GM12891 (cell line): ENCODE data around the gene DLX6.

Source experiments
- POLR2A ChIP-seq: IDR thresholded peaks from 2 replicates; pipeline ENCODE4 v1.6.1; 2011; ENCODE audit warnings: low read depth, low read length, control low read depth
- POLR2AphosphoS5 ChIP-seq: IDR thresholded peaks from 2 replicates; pipeline ENCODE4 v1.6.1; 2011; ENCODE audit warnings: low read depth, low read length, control low read depth

DNA sequence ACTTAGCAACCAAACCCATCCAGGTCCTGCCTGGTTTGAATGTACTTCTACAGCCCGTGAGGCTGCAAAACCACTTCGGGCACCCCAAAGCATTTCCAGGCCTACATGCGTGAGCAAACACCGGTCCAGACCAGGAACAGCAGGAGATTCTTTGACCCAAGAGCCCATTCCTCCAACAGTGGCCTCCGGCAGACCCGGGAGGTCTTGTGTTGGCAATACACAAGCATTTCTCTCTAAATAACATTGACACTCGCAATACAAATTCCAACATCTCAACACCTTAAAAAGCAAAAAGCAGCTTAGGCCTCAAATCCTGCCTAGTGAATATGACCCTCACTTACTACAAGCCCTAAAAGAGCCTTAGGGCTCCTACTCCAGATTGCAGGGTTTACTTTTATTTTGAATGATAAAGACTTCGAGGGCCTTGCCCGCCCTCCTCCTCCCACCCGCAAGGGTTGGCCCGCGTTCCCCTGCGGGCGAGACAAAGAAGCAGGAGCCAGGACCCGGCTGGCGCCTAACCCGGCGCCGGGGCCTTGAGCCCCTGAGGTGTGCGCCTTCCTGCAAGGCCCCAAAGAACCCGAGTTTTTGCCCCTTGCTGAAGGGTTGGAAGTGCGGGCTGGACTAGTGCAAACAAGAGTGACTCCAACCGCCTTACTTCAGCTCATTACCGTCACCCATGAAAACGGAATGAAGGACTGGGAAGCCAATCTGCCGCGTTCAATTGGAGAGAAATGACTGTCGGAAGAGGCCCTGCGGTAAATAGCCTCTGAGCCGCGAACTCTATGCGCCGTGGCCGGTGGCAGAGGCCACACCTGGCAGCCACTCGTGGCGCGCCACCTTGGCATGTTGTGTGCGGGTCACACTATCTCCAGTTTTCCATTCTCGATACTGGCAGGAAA is 3.4 kb upstream of the DLX6 start:
- TF ChIP-seq POLR2A, result no peak
- no peak for TF ChIP-seq POLR2AphosphoS5
